Loucy (cell line): ENCODE measurements around the gene ALS2.

ENCODE experiments used
- H2AFZ ChIP-seq: fragments of 200-600 bp; sonication (generic); 2 replicates; pipeline ENCODE4 v1.6.0; 2016; ENCODE audit warnings: antibody characterized with exemption, mild to moderate bottlenecking, low read length, moderate library complexity
- H3F3A ChIP-seq: fragments of 200-600 bp; 2 replicates; pipeline ENCODE4 v1.6.0; 2016; ENCODE audit warnings: antibody characterized with exemption, low read depth, mild to moderate bottlenecking
- H3K27me3 ChIP-seq: fragments of 200-600 bp; sonication (generic); 2 replicates; pipeline ENCODE4 v1.6.1; 2014; ENCODE audit warnings: low read length, mild to moderate bottlenecking; ENCODE audit not compliant: insufficient read depth, poor library complexity, severe bottlenecking
- H3K36me3 ChIP-seq: fragments of 200-600 bp; sonication (generic); 2 replicates; pipeline ENCODE4 v1.6.1; 2016; ENCODE audit warnings: low read length; ENCODE audit not compliant: insufficient read depth
- H3K4me1 ChIP-seq: fragments of 200-600 bp; sonication (generic); 2 replicates; pipeline ENCODE4 v1.5.1; 2014; ENCODE audit warnings: low read length, mild to moderate bottlenecking; ENCODE audit not compliant: insufficient read depth, poor library complexity, severe bottlenecking
- H3K4me2 ChIP-seq: fragments of 200-600 bp; sonication (generic); 2 replicates; pipeline ENCODE4 v1.6.0; 2014; ENCODE audit warnings: antibody characterized with exemption, low read length, low read depth, mild to moderate bottlenecking; ENCODE audit not compliant: poor library complexity, severe bottlenecking
- H3K4me3 ChIP-seq: fragments of 200-600 bp; sonication (generic); 2 replicates; pipeline ENCODE4 v1.5.1; 2014; ENCODE audit warnings: low read length, mild to moderate bottlenecking, mixed read lengths; ENCODE audit not compliant: poor library complexity, severe bottlenecking
- H3K79me2 ChIP-seq: fragments of 200-600 bp; sonication (generic); 2 replicates; pipeline ENCODE4 v1.6.1; 2014; ENCODE audit warnings: low read length; ENCODE audit not compliant: insufficient read depth
- H3K9ac ChIP-seq: fragments of 200-600 bp; sonication (generic); 2 replicates; pipeline ENCODE4 v1.6.0; 2014; ENCODE audit warnings: mild to moderate bottlenecking, low read depth, low read length, moderate library complexity; ENCODE audit not compliant: poor library complexity, severe bottlenecking
- H3K9me2 ChIP-seq: fragments of 200-600 bp; sonication (generic); replicated peaks from 2 replicates; pipeline ENCODE4 v1.6.1; 2016; ENCODE audit warnings: low read depth, low read length, mixed read lengths
- H3K9me3 ChIP-seq: fragments of 200-600 bp; sonication (generic); 2 replicates; pipeline ENCODE4 v1.6.1; 2014; ENCODE audit warnings: mild to moderate bottlenecking, antibody characterized with exemption, low read length, low read depth; ENCODE audit not compliant: insufficient read depth
- H4K20me1 ChIP-seq: fragments of 200-600 bp; sonication (generic); 2 replicates; pipeline ENCODE4 v1.6.0; 2014; ENCODE audit warnings: antibody characterized with exemption, low read length, mild to moderate bottlenecking; ENCODE audit not compliant: insufficient read depth, poor library complexity, severe bottlenecking
- CTCF ChIP-seq: fragments of 200-600 bp; sonication (generic); conservative IDR thresholded peaks from 2 replicates; pipeline ENCODE4 v1.5.1; 2014; ENCODE audit warnings: mild to moderate bottlenecking, antibody characterized with exemption, low read length
- EZH2phosphoT487 ChIP-seq: fragments of 200-600 bp; IDR thresholded peaks from 2 replicates; pipeline ENCODE4 v1.6.1; 2018; ENCODE audit warnings: antibody characterized with exemption, mild to moderate bottlenecking, moderate library complexity, borderline replicate concordance

The ALS2 gene

GRCh38 chr2:201809633-201810032 lies 28.9 kb upstream of the ALS2 start:
- no peak overlapping the region for H3K4me3 ChIP-seq
- no peaks in the 10 kb centered on the region for H3K27me3 ChIP-seq
- no peaks in the 10 kb centered on the region for H3K4me1 ChIP-seq
- H3K36me3 ChIP-seq = no peaks in the 10 kb centered on the region
- H3K79me2 ChIP-seq = no peaks in the 10 kb centered on the region
- H3K9me2 ChIP-seq = no peaks in the 10 kb centered on the region
- no peak overlapping the region for H3K4me2 ChIP-seq
- no peaks in the 10 kb centered on the region for H3K9me3 ChIP-seq
- no peak overlapping the region for H2AFZ ChIP-seq
- TF ChIP-seq EZH2phosphoT487 = no peak
- no peak for TF ChIP-seq CTCF
- H3K9ac ChIP-seq = no peak overlapping the region
- H3F3A ChIP-seq = no peaks in the 10 kb centered on the region
- no peaks in the 10 kb centered on the region for H4K20me1 ChIP-seq

DNA sequence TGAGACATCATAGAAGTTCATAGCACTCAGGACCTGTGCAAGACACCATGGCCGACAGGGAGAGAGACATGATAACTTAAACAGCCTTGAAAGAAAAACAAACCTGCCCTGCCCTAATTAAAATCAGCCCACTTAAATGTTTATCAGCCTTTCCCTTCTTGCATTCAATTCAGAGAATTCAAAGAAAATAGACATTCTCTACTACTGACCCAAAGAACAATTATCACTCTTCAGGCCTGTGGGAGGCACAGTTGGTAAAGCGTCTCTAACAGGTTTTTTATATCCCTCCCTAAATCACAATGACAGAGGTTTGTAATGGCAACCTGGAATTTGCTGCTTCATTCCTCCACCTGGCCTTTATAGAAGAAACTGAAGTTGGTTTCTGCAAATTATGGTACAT lies 27.3 kb upstream of the ALS2 start:
- Histone ChIP-seq H4K20me1 (no peaks in the 10 kb centered on the region), H3K27me3 (no peaks in the 10 kb centered on the region), H3K36me3 (no peaks in the 10 kb centered on the region), H3F3A (no peaks in the 10 kb centered on the region), H3K9me3 (no peaks in the 10 kb centered on the region), H3K9ac (no peak overlapping the region), H3K9me2 (no peaks in the 10 kb centered on the region), H2AFZ (no peak overlapping the region), H3K79me2 (no peaks in the 10 kb centered on the region), H3K4me3 (no peak overlapping the region), H3K4me2 (no peak overlapping the region), H3K4me1 (no peaks in the 10 kb centered on the region)
- TF ChIP-seq EZH2phosphoT487 (no peak), CTCF (no peak)

GRCh38 chr2:201807452-201807999 lies 26.8 kb upstream of the ALS2 start:
- no peak overlapping the region for H3K4me3 ChIP-seq
- no peak overlapping the region for H3K4me2 ChIP-seq
- no peak overlapping the region for H3K9ac ChIP-seq
- H3F3A ChIP-seq = no peaks in the 10 kb centered on the region
- no peaks in the 10 kb centered on the region for H4K20me1 ChIP-seq
- TF ChIP-seq EZH2phosphoT487 (no peak), CTCF (no peak)
- H3K79me2 ChIP-seq = no peaks in the 10 kb centered on the region
- H2AFZ ChIP-seq = no peak overlapping the region
- no peaks in the 10 kb centered on the region for H3K36me3 ChIP-seq
- H3K9me2 ChIP-seq = no peaks in the 10 kb centered on the region
- no peaks in the 10 kb centered on the region for H3K9me3 ChIP-seq
- no peaks in the 10 kb centered on the region for H3K4me1 ChIP-seq
- H3K27me3 ChIP-seq = no peaks in the 10 kb centered on the region
